GM19025 (cell line): Measurements from ENCODE around the gene FMN2.
"Not testable (repeated sequence)": the region's sequence is repeated elsewhere in the genome, so short reads cannot be mapped to it uniquely, and the experiment has no call there.

ENCODE experiments used
- ATAC-seq: cut with Tn5 transposase; IDR thresholded peaks from one replicate; pipeline ENCODE4 v1.9.1; 2021; ENCODE audit warnings: mild to moderate bottlenecking, low read depth, moderate library complexity; ENCODE audit not compliant: unreplicated experiment

FMN2 gene

DNA sequence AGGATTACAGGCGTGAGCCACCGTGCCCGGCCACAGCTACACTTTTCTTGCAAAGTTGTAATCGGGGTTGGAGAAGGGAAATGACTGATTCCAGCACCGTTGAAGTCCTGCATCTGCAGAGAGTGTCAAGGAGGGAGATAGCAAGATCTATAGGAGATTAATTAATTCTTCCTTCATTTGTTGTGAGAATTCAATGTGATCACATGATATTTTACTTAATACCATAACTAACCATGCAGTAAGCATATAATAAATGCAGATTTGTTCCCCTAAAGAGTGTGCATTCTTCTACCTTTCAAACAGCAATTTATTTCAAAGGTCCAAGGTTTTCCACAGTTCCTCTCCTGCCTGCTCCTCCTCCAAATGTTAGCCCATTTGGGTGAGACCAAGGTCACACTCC, 315.7 kb downstream of the FMN2 start:
- no peak for ATAC-seq

DNA sequence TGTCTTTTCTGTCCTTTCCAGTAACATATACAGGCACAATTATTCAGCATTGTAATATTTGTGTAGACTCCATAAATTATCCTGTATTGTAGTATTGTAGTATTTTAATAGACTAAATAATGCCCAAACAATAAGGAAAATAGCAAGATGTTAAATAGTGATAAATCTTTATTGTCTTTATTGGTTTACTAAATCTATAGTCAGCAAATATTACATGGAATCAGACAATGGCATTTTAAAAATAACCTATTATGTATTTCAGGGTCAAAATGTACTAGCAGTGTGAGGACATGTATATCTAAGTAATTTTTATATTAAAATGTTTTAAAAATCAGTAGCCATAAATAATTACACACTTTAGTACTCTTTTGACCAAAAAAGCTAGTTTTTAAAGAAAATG, 317.9 kb downstream of the FMN2 start:
- ATAC-seq, result no peak

DNA sequence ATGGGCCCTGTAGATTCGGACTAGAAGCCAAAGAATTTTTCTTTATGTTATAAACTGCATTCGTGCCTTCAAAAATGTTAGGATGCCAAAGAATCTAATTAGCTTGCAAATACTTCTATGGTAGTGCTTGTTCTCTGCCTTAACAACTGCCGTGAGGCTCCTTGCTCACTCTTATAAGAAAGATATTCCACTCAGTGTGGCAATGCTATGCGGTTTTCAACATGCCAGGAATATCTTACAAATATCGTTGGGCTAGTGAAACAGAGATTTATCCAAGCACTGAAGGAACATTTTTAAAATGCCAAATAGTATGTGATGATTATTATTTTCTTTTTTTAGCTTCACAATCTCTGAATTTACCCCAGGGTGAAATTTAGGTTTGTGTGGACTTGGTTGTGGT, 322.0 kb downstream of the FMN2 start:
- ATAC-seq, result no peak

DNA sequence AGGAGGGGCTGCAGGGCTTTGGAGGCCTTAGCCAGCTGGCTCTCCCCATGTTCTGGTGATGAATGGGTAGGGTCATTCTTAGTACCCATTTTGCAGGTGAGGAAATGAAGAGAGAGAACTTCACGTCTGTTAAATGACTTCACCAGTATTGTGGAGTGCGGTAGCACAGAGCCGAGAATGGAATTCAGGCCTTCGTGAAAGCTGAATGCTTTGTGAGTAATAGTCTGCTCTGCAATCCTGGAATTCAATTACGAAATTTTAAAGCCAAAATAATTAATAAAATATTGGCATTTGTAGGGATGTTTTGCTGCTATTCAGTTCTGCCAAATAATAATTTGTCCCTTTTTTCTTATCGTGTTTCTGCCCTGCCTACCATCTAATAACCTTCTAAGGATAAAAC, 322.6 kb downstream of the FMN2 start:
- no peak for ATAC-seq

DNA sequence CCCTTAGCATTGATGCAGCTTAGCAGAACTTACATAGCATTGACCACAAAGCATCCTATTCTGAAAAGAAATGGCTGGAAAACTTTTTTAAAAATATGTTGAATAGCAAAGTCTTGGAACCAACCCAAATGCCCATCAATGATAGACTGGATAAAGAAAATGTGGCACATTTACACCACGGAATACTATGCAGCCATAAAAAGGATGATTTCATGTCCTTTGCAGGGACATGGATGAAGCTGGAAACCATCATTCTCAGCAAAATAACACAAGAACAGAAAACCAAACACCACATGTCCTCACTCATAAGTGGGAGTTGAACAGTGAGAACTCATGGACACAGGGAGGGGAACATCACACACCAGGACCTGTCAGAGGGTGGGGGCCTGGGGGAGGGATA, 323.3 kb downstream of the FMN2 start:
- not testable (repeated sequence) for ATAC-seq

DNA sequence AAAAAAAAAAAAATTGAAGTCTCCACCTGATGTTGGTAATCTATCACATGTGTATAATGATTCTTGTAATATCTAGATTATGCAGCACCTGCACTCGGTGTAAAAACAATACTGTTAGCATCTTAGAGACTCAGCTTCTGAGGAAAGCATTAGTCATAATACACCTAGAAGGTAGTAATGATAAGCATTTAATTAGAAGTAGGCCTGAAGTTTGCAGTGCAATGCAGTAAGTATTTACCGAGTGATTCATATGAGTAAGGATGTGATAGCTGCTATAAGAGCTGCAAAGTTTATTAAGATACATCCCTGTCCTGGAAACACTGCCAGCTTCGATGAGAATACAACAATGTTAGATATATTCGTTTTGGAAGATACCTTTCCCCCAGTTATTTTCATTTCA, 323.8 kb downstream of the FMN2 start:
- no peak for ATAC-seq

DNA sequence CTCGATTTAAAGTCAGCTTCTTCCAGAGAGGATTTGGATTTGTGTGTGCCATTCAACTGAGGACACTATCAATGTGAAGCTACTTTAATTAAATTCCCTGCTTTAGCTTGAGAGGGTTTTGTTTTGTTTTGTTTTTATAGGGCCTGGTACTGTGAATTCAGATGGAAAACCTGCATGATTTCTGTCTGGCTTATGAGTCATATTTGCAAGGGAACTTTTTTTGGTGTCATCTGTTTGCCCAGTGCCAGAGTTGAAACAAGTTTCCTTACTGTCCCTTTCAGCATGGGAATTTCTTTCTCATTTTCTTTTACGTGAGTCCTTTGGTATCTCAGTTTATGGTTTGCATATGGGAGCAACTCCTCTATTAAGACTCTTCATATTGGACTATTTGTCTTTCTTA, 325.6 kb downstream of the FMN2 start:
- ATAC-seq, result no peak

DNA sequence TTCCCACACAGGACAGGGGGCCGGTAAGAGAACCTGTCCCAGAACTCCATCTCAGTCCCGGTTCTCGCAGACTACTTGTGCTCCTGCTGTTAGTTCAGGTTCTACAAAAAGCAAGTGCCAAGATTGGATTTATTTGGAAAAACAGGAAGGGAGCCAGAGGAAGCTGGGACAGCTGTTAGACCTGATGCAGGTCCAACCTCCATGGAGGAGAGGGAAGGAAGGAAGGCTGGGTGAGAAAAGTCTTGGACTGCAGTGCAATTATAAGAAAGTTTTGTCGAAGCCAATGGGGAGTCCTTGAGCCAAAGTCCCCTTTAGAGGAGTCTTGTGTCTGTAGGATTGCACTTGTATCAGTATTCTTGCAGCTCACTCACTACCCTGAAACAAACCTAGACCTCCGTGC, 329.1 kb downstream of the FMN2 start:
- ATAC-seq, result no peak

DNA sequence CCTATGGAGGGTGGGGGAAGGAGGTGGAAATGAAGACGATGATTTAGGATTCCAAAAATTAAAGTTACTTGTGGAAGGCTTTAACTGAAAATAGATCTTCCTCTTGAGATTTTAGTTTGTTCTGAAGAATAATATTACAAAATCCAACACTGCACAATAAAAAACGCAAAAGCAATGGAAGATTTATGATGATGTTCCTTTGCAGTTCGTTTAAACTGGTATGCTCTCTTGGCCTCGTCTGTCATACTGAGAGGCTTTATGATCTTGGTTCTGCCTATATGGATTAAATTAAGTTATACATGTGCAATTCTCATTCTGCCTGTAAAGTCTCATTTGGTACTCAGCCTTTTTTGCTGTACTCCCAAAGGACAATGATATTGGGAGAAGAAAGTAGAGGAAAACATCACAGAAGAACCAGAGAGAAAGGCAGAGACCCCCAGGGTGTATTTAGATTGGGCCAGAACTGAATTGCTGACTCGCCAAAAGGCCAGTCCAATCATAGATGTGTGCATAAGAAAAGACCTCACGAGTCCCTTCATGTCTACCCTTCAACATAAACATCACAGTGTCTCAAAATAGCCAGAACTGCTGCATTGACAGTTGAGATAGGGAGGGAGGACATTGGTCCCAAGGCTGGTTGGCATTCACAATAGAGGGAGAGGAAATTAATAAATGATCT, 331.7 kb downstream of the FMN2 start:
- ATAC-seq, result no peak

DNA sequence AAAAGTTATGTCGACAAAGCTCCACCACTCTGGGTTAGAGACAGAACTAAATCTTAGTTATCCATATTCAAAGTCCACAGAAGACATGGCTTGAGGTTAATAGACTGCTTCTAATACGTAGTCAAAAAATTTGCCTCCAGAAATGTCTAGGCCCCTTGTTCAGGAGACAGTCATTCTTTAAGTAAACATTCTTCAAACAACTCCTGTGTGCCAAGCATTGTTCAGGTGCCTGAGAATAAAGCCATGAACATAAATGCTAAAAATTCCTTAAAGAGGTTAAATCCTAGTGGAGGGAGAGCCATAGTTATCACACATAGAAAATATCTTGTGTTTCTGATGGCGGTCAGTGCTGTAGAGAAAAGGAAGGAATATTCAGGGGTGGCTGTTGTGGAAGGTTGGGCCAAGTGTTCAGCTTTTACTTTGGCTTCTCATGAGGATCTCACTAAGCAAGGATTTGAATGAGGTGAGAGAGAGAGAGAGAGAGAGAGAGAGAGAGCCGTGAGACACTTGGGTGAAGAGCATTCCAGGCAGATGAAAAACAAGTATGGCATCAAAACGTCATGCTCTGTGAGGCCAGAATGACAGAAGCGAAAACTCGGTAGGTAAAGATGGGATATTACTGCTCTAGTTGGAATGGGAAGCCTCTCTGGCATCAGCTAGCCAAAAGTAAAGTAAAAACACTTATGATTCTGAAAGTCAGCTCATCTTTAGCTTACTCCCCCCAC, 333.2 kb downstream of the FMN2 start:
- ATAC-seq, result no peak

DNA sequence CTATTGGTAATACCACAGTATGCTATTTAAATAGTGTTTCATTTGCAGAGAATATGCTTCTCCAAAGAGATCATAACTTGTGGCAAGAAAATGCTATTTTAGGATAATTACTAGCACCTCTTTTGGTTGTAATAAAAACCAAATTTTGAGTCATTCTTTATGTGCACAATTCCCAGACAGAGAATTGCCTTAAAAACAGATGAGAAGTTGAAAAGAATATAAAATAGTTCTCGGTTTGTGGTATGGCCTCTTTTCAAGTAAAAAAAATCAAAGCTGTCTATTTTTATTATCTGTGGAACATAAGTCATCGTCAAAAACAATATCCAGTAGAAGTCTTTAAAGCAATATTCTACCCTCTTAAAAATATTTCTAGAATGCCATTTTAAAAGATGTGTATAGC, 334.4 kb downstream of the FMN2 start:
- ATAC-seq, result no peak

DNA sequence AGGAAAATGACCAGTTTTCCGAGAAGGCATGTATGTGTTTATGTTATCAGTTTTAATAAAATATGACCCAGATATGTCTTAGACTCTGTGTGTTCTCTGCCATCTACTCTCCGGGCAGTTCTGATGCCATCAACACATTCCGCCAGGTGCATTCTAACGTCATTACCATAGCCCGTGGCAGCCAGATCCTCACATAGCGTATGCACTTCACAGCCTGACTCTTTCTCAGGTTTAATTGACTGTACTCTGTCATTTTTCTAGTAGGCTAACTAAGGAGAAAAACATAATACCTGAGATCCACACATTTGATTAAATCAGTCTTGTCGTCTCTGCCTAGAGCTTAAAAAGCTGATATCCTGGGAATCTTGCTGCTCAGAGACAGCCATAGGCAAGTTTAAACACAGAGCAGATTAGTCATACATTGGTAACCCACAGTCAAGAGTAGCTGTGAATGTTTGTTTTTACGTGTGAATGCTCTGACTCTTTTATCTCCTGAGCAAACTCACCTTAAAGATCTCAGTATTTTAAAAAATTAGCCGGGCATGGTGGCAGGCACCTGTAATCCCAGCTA, 344.4 kb downstream of the FMN2 start:
- ATAC-seq, result no peak

DNA sequence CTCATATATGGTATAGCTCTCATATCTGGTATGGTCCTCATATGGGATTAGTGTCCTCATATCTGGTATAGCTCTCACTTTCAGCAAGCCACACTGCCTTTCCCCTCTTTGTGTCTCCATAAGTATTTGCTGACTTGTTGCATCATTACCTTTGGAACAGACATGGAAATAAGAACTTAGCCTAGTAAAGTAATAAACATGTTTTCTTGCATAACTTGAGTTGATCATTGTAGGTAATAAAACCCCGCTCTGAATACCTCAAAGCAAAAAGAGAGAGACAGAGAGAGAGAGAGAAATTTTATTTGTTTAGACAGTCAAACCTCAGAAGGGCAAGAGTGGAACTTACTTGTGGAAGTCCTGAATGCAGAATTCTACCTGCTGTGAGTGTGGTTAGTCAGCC, 350.0 kb downstream of the FMN2 start:
- ATAC-seq, result no peak

DNA sequence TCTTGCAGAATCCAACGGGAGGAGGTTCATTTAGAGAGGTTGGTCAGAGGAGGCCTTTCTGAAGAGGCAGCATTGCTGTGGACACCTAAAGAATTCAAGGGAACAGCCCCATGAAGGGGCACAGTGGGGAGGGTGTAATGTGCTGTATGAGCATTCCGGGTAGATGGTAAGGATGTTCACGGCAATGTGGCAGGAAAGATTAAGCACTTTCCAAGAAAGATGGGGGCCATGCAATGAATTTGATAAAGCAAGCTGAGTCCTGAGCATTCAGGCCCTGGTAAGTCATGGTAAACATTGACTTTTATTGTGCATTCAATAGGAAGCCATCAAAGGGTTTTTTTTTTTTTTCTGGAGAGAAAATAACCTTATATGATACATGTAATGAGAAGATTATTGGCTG, 353.7 kb downstream of the FMN2 start:
- ATAC-seq, result no peak

DNA sequence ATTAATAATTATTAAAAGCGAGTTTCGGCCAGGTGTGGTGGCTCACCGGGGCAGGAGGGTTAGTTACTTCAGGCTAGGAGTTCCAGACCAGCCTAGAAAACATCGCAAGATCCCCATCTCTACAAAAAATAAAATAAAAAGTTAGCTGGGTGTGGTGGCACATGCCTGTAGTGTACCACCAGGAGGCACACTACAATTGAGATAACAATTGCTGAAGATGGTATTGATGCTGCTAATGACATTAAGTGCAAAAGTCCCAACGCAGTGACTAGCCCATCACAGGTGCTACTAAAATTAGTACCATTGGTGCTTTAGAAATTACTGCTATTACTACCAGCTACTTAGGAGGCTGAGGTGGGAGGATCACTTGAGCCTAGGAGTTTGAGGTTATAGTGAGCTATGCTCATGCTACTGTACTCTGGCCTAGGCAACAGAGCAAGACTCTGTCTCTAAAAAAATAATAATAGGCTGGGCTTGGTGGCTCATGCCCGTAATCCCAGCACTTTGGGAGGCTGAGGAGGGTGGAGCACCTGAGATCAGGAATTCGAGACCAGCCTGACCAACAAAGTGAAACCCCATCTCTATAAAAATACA, 363.6 kb downstream of the FMN2 start:
- ATAC-seq, result no peak

DNA sequence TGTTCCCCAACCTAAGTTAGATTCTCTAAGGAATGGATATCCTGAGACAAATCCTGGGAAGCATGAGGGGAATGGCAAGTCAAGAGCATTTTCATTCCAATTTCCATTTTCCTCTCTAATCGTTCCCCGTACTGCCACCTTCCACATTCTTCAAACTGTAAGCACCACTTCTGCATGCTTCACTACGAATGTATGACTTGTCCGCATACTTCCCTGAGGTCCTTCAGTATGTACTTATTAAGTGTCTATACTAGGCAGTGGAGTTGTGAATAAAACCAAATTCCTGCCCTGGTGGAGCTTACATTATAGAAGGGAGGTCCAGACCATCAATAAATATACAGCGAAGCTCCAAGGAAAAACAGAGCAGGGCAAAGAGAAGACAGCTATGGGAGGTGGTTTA, 365.5 kb downstream of the FMN2 start:
- ATAC-seq, result no peak

DNA sequence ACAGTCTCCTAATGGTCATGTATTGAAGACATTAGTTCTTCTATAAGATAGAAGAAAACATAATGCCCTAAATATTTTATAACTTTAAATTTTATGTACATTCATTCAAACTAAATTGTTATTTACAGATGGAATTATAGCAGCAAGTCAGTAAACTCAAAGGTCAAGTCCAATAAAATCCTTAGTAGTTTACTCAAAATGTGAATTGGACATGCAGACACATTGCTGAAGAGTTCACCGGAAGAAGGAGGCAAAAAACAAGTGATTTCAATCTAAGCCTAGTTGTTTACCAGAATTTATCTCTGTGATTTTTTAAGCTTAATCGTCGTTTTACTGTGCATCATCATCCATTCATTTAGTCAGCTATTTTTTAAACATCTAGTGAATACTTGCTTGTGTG, 370.6 kb downstream of the FMN2 start:
- no peak for ATAC-seq

DNA sequence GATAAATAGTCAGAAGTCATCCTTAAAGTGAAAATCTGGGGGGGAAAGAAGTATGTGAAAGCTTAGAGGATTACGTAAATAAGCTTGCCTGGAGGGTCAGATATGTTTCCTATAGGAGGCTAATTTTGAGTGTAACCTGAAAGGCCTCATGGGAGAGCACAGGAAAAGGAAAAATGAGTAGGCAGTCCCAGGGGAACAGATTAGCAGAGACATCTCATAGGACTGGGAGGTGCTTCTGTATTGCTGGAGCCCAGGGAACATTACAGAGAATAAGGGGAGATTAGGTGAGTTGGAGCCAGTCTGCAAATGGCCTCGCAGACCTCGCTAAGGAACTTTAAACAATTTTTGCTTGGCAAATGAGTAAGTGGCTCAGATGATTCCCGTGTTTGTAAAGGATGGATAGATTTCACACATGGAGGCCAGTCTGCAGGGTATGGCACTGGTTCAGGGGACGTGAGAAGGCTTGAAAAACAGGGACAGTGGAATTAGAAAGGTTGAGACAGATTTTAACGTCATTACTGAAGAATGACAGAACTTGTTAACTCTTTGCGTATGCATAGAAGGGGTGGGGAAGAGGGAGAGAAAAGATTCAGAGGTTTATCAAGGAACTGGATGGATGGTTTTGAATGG, 371.2 kb downstream of the FMN2 start:
- no peak for ATAC-seq

DNA sequence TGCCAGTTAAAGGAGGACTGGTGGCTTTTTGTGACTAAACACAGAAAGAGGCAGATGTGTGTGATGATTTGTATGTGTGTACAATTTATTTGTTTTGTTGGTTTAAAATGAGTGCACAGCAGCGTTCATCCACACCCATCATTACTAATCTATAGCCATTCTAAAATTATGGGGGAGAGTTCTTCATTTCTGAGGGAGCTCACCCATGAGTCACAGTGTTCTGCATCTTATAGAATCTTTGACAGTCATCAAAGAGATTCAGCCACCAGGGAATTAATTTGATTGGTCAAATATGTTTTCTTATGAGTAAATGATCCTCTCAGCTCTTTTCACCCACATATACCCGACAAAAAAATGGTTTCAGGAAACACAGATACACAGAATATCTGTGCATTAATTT, 372.4 kb downstream of the FMN2 start:
- ATAC-seq, result no peak

DNA sequence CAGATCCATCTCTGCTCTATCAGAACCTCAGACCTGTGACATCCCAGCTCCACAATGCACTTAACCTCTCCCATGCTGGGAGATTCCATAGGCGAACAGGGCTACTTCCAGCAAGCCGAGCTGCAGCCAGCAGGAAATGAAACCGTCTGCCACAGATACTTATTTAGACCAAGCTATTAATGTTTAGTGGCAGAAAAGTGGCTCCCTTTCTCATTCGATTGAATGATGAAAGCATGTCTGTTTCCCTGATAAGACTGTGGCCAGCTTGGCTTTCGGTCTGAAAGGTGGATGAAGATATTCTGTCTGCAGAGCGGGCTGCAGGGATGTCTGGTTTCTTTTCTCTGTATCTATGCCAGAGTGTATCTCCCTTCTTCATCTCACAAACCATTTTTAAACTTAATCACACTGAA, 373.9 kb downstream of the FMN2 start:
- ATAC-seq, result no peak

DNA sequence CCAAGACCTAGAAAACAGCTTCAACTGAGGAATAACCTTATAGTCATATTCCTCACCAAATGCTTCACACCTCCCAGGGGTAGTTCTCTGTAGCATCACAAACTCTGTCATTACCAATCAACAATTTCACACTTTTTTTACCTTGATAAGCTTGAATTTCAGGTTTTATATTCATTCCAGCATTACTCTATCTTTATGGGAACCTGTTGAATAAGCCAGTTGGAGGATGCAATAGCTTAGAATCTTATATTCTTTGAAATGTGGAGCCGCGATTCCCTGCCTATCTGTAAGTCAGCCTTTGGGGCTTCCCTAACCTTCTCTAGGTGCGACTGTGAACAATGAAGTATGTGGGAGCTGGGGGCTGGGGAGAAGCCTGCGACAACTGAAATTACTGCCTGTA, 374.8 kb downstream of the FMN2 start:
- ATAC-seq, result no peak
